Smooth muscle cell (in vitro differentiated cells): ENCODE data around the gene SPAG16. TPM values are rescaled to one million over a fixed set of nuclear protein-coding genes. Genes with fewer than 3 reads are reported as not detected.

Experiments
- DNase-seq: peaks from one replicate; lab custom pipeline; 2025; ENCODE audit not compliant: unreplicated experiment; lab: John Stamatoyannopoulos, UW
- H2AFZ ChIP-seq: fragments of 200-600 bp; sonication (generic); 2 replicates; pipeline ENCODE4 v1.6.0; 2016; ENCODE audit warnings: antibody characterized with exemption, low read depth, mild to moderate bottlenecking
- H3F3A ChIP-seq: fragments of 200-600 bp; sonication (generic); 2 replicates; pipeline ENCODE4 v1.6.0; 2017; ENCODE audit warnings: antibody characterized with exemption, low read depth
- H3K27ac ChIP-seq: fragments of 200-600 bp; sonication (generic); 2 replicates; pipeline ENCODE4 v1.5.1; 2016; ENCODE audit warnings: low read depth, mild to moderate bottlenecking
- H3K27me3 ChIP-seq: fragments of 200-600 bp; sonication (generic); 2 replicates; pipeline ENCODE4 v1.6.1; 2016; ENCODE audit warnings: low read depth, mild to moderate bottlenecking
- H3K36me3 ChIP-seq: fragments of 200-600 bp; sonication (generic); 2 replicates; pipeline ENCODE4 v1.5.1; 2016; ENCODE audit warnings: low read depth
- H3K4me1 ChIP-seq: fragments of 200-600 bp; sonication (generic); 2 replicates; pipeline ENCODE4 v1.5.1; 2016; ENCODE audit warnings: low read depth
- H3K4me2 ChIP-seq: fragments of 200-600 bp; sonication (generic); 2 replicates; pipeline ENCODE4 v1.6.0; 2016; ENCODE audit warnings: mild to moderate bottlenecking
- H3K4me3 ChIP-seq: fragments of 200-600 bp; sonication (generic); 2 replicates; pipeline ENCODE4 v1.5.1; 2016; ENCODE audit warnings: mild to moderate bottlenecking
- H3K79me2 ChIP-seq: fragments of 200-600 bp; sonication (generic); 2 replicates; pipeline ENCODE4 v1.6.0; 2016; ENCODE audit warnings: low read depth, mild to moderate bottlenecking
- H3K9ac ChIP-seq: fragments of 200-600 bp; sonication (generic); 2 replicates; pipeline ENCODE4 v1.6.0; 2016; ENCODE audit warnings: low read depth
- H3K9me3 ChIP-seq: fragments of 200-600 bp; sonication (generic); replicated peaks from 2 replicates; pipeline ENCODE4 v1.5.1; 2016; ENCODE audit warnings: low read depth
- H4K20me1 ChIP-seq: fragments of 200-600 bp; sonication (generic); 2 replicates; pipeline ENCODE4 v1.6.0; 2016; ENCODE audit warnings: low read depth
- WGBS: methylation state at CpG from one replicate; pipeline ENCODE4 v1.1.7; 2016; ENCODE audit warnings: low lambda C conversion rate; 5-methylcytosine and 5-hydroxymethylcytosine counted together
- microRNA-seq: library from miRNA; unstranded; fragments of <30 nt; microRNA quantifications from one replicate; pipeline ENCODE4, GENCODE V29; 2016; ENCODE audit warnings: borderline number of aligned reads
- polyA plus RNA-seq: library from polyadenylated mRNA; unstranded; fragments of >200 nt; fragmentation: Nextera tagmentation; extraction: Ambion mirVana; gene quantifications from 2 replicates; pipeline ENCODE4 v1.2.1, GENCODE V29; 2016
- small RNA-seq: library from RNA; depleted of rRNA; stranded (forward); fragments of <200 nt; gene quantifications from one replicate; pipeline ENCODE3, GENCODE V24; 2014
- total RNA-seq: library from RNA; depleted of rRNA; stranded (reverse); fragments of >200 nt; gene quantifications from 2 replicates; pipeline ENCODE4 v1.2.3, GENCODE V29; 2014
- TF ChIP-seq, protein P1 (sequence below): fragments of 200-600 bp; sonication (generic); IDR thresholded peaks from 2 replicates; pipeline ENCODE4 v1.5.1; 2017; ENCODE audit warnings: borderline replicate concordance, mild to moderate bottlenecking, antibody characterized with exemption; ENCODE audit not compliant: insufficient read depth, poor library complexity, severe bottlenecking

Gene SPAG16
- total and polyA plus RNA-seq, 2 experiments from 2014 or later, result 32.1 to 40.6 TPM

DNA sequence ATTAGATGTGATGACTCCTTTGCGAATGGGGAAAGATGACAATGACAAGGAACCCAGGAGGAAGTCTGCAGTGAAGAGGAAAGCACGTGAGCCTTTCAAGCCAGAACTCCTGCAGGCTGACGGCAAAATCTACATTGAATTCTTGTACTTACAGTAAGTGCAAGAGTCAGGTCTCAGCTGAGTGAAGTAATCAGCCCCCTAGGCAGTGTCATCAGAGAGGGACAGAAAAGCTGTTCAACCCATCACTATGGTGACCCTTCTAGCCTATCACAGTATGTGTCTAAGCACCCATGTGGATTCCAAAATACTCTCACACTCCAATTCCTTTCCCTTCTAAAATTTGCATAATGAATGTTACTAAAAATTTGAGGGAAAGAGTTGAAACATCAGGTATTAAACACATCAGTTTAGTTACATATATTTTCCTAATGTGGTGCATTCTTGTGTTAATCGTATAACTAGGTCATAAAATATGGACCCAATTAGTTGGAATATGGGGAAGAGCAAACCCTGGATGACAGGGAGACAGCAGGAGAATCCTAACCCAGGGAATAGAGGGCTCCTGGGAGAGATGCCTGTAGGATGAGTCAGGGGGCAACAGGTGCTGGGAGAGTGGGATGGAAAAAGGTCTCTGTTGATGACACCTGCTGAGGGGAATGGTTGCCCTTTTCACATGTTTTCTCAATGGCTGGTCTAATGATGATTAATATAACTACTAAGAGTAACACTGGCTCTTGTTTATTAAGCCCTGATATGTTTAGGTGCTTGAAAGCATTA is 1166.0 kb downstream of the SPAG16 start:
- Histone ChIP-seq H3K9me3 (no peaks in the 10 kb centered on the region), H2AFZ (no peak overlapping the region), H3K36me3 (no peaks in the 10 kb centered on the region), H3K4me3 (no peak overlapping the region), H3K4me2 (no peak overlapping the region), H3K27ac (no peak overlapping the region), H3K9ac (no peak overlapping the region), H4K20me1 (no peaks in the 10 kb centered on the region), H3K79me2 (no peaks in the 10 kb centered on the region), H3K4me1 (no peaks in the 10 kb centered on the region), H3F3A (no peaks in the 10 kb centered on the region), H3K27me3 (no peaks in the 10 kb centered on the region)
- 81% methylated on average over 4 of the region's 4 CpGs for WGBS
- no peak for DNase-seq
- TF ChIP-seq, protein P1, sequence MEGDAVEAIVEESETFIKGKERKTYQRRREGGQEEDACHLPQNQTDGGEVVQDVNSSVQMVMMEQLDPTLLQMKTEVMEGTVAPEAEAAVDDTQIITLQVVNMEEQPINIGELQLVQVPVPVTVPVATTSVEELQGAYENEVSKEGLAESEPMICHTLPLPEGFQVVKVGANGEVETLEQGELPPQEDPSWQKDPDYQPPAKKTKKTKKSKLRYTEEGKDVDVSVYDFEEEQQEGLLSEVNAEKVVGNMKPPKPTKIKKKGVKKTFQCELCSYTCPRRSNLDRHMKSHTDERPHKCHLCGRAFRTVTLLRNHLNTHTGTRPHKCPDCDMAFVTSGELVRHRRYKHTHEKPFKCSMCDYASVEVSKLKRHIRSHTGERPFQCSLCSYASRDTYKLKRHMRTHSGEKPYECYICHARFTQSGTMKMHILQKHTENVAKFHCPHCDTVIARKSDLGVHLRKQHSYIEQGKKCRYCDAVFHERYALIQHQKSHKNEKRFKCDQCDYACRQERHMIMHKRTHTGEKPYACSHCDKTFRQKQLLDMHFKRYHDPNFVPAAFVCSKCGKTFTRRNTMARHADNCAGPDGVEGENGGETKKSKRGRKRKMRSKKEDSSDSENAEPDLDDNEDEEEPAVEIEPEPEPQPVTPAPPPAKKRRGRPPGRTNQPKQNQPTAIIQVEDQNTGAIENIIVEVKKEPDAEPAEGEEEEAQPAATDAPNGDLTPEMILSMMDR, result no peak

DNA sequence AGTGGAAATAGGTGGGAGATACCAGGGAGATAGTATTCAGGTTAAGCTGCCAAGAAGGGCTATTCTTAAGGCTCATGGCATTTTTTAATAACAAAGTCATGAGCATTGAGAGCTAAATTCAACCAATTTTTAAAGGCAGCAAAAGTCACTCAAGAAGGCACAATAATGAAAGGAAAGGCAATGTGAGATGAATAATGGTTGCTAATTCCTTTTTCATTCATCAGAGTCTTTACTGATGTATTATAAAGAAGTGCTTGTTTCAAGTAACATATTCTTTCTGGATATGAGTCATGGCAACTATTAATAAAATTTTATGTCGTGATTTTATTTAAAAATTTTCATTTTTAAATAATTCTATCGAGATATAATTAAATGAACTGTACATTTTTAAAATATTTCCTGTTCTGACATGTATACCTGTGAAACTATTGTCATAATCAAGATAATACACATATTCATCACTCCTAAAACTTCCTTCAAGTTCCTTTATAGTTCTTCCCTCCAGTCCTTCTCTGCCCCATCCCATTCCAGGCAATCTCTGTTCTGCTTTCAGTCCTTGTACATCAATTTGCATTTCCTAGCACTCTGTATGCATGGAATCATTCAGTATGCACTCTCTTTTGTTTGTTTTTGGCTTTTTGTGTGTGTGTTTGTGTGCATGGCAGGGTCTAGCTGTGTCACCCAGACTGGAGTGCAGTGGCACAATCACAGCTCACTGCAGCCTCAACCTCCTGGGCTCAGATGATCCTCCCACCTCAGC is 1167.4 kb downstream of the SPAG16 start:
- no peaks in the 10 kb centered on the region for H3K36me3 ChIP-seq
- no peaks in the 10 kb centered on the region for H3K9me3 ChIP-seq
- WGBS, result 72% methylated on average over 2 of the region's 2 CpGs
- no peak overlapping the region for H3K4me3 ChIP-seq
- H4K20me1 ChIP-seq, result no peaks in the 10 kb centered on the region
- H3K27me3 ChIP-seq, result no peaks in the 10 kb centered on the region
- no peak overlapping the region for H3K9ac ChIP-seq
- no peak for DNase-seq
- H3F3A ChIP-seq, result no peaks in the 10 kb centered on the region
- no peak overlapping the region for H2AFZ ChIP-seq
- H3K4me1 ChIP-seq, result no peaks in the 10 kb centered on the region
- no peaks in the 10 kb centered on the region for H3K79me2 ChIP-seq
- no peak overlapping the region for H3K4me2 ChIP-seq
- H3K27ac ChIP-seq, result no peak overlapping the region
- TF ChIP-seq, protein P1, result no peak

Small RNAs within 50 kb of the gene (microRNA-seq; reads per million reads assigned to microRNA genes)
- gene MIR4438, result not detected

Small RNAs within 50 kb of the gene (small RNA-seq; reads per million reads assigned to genes)
- not detected for gene MIR4438

Other genes starting within 250 kb of the SPAG16 start
- 12.5 and 16.5 TPM in 2 replicates for gene IKZF2, start 132.9 kb upstream of the SPAG16 start, total RNA-seq
- 0.69 and 1.2 TPM in 2 replicates for gene IKZF2, start 132.9 kb upstream of the SPAG16 start, polyA plus RNA-seq